Activated T-helper 1 cell treated with anti-CD3 and anti-CD28 coated beads, Interleukin-12 subunit alpha, Interleukin-12 subunit beta, Interleukin-2, Interleukin-4 antibody, amounts not matched to agents 30 ng/mL and 10 ng/mL and 1 ng/mL, durations not matched to agents 14 hours and 24 hours and 36 hours (primary cell): ENCODE data around the gene PTGR3. TPM values are rescaled to one million over a fixed set of nuclear protein-coding genes. Genes with fewer than 3 reads are reported as not detected.

Experiments
- DNase-seq: peaks from one replicate; pipeline ENCODE4 v3.0.0; 2021; ENCODE audit warnings: low spot score
- H3K27ac Mint-ChIP-seq: one replicate; pipeline ENCODE4 v1.8.0; 2021; ENCODE audit warnings: mild to moderate bottlenecking, mixed read lengths
- H3K27me3 Mint-ChIP-seq: one replicate; pipeline ENCODE4 v1.8.0; 2022; ENCODE audit warnings: mild to moderate bottlenecking, moderate library complexity, mixed read lengths; ENCODE audit not compliant: insufficient read depth
- H3K36me3 Mint-ChIP-seq: one replicate; pipeline ENCODE4 v1.8.0; 2021; ENCODE audit warnings: low read depth, mixed read lengths
- H3K4me1 Mint-ChIP-seq: one replicate; pipeline ENCODE4 v1.8.0; 2021; ENCODE audit warnings: low read depth, mixed read lengths
- H3K4me3 Mint-ChIP-seq: one replicate; pipeline ENCODE4 v1.8.0; 2021; ENCODE audit warnings: mild to moderate bottlenecking, moderate library complexity, mixed read lengths
- H3K9me3 Mint-ChIP-seq: one replicate; pipeline ENCODE4 v1.8.0; 2021; ENCODE audit warnings: mixed read lengths
- intact Hi-C: fragments of 100-400 bp; cut with micrococcal nuclease; formaldehyde crosslinking; loops from one replicate; pipeline ENCODE4 v1.15.1; 2024
- total RNA-seq: library from RNA; stranded (reverse); gene quantifications from 2 replicates; pipeline ENCODE4 v1.2.3, GENCODE V29; 2022

Gene PTGR3
- total RNA-seq, 1 donor from 2014 or later: 19.1 TPM

- H3K36me3 Mint-ChIP-seq: no peaks in the 10 kb centered on the region
- no peak for DNase-seq
- H3K27me3 Mint-ChIP-seq: peaks cover 7% of the 10 kb centered on the region
- H3K27ac Mint-ChIP-seq: no peak overlapping the region
- no peak overlapping the region for H3K4me3 Mint-ChIP-seq
- intact Hi-C loops: no loop called here
- no peaks in the 10 kb centered on the region for H3K4me1 Mint-ChIP-seq
- H3K9me3 Mint-ChIP-seq: peaks cover 7% of the 10 kb centered on the region
Observed at GRCh38 chr18:75183524-75183923, 25.4 kb downstream of the PTGR3 start.

DNA sequence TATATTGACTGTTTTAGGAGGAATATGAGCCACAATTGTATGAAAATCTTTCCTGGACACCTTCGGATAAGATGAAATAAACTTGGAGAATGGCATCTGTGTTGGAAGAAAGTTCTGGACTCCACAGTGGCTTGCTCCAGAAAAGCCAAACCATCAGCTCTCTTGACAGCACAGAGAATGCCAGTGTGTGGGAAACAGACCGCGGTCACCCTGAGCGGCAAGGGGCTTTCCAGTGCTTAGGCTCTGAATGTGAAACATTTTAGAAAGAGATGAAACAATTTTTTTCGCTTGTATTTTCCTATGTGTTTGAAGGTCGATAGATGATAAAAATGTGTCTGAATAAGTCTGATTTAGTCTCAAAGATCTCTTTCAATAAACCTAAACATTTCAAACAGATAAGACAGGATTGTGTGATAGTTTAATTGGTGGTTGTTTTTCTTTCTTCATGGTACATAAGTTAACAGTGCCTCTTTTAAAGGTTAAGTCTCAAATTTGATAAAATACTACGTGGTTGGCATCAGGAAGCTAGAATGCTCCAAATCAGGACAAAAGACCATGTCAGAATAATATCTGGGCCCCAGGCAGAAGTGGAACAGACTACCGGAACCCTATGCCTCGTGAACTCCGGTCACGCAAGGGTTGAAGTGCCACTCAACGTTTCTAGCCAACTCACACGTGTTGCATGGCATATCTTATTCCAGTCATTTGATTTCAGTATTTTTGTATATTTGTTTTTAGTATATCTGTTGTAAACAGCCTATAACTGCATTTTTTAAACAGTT, 28.9 kb downstream of the PTGR3 start:
- H3K36me3 Mint-ChIP-seq: no peaks in the 10 kb centered on the region
- H3K4me1 Mint-ChIP-seq: no peaks in the 10 kb centered on the region
- H3K4me3 Mint-ChIP-seq: no peak overlapping the region
- no peak for DNase-seq
- H3K27ac Mint-ChIP-seq: no peak overlapping the region
- no peaks in the 10 kb centered on the region for H3K9me3 Mint-ChIP-seq
- peaks cover 6% of the 10 kb centered on the region for H3K27me3 Mint-ChIP-seq
- intact Hi-C loops: no loop called here

DNA sequence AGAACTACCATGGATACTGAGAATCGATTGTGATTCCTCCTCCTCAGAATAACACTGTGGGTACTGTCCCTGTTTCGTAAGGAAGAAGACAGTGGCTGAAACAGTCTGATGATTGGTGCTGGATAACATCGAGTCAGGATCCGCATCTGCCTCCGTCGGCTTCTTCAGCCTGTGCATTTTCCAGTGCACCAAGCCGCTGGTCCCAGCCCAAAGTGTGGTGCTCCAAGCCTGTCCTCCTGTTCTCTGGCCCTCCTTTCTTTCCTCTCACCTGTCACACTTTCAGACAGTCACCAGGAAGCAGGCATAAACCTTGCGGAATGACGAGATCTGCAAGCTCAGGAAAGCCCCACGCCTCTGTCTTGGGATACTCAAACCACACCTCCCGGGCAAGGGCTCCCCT, 30.6 kb downstream of the PTGR3 start:
- peaks cover 6% of the 10 kb centered on the region for H3K27me3 Mint-ChIP-seq

DNA sequence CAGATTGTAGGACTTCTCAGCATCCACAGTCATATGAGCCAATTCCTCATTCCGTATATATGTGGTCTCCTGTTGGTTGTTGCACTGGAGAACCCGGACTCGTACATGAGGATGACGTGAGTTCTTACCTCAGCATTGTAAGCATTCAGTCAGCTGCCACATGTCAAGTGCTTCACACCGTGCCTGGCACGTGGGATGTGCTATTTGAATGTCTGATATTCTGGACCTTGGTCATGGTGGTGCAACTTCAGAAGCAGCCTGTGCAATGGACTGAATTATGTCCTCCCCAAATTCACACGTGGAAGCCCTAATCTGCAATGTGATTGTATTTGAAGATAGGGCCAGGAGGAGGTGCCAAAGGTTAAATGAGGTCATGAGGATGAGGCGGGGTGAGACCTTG, 32.1 kb downstream of the PTGR3 start:
- H3K4me3 Mint-ChIP-seq: no peak overlapping the region

More for the DNA sequence above, 30.6 kb downstream of the PTGR3 start:
- Mint-ChIP-seq H3K27ac (no peak overlapping the region), H3K4me3 (no peak overlapping the region), H3K9me3 (no peaks in the 10 kb centered on the region), H3K36me3 (no peaks in the 10 kb centered on the region), H3K4me1 (no peaks in the 10 kb centered on the region)
- DNase-seq: no peak
- intact Hi-C loops: no loop called here

DNA sequence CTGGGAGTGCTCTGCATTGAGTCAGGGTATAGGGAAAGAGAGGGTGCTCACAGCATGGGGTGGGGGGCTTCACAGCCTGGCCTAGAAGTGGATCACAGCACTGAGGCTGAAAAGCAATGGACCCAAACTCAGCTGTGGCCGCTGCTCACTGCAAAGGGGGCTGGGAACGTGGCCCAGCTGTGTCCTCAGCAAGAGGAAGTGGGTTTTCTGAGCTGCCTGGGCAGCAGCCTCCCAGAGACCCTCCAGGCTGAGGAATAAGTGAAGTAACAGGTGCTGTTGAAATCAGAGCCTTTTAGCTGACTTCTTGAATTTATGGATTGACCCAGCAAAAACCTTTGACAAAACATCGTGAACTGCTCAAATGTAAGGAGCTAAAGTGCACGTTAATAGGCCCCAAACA, 35.2 kb downstream of the PTGR3 start:
- H3K4me1 Mint-ChIP-seq: no peaks in the 10 kb centered on the region
- peaks cover 8% of the 10 kb centered on the region for H3K27me3 Mint-ChIP-seq
- H3K27ac Mint-ChIP-seq: no peak overlapping the region
- no peaks in the 10 kb centered on the region for H3K36me3 Mint-ChIP-seq
- intact Hi-C loops: no loop called here
- no peaks in the 10 kb centered on the region for H3K9me3 Mint-ChIP-seq
- DNase-seq: no peak
- no peak overlapping the region for H3K4me3 Mint-ChIP-seq

More for the DNA sequence above, 32.1 kb downstream of the PTGR3 start:
- no peaks in the 10 kb centered on the region for H3K4me1 Mint-ChIP-seq
- no peak overlapping the region for H3K27ac Mint-ChIP-seq
- H3K36me3 Mint-ChIP-seq: no peaks in the 10 kb centered on the region
- DNase-seq: no peak
- intact Hi-C loops: no loop called here
- no peaks in the 10 kb centered on the region for H3K9me3 Mint-ChIP-seq
- peaks cover 12% of the 10 kb centered on the region for H3K27me3 Mint-ChIP-seq

GRCh38 chr18:75173125-75173432, 35.9 kb downstream of the PTGR3 start:
- Mint-ChIP-seq H3K4me3 (no peak overlapping the region), H3K4me1 (no peaks in the 10 kb centered on the region), H3K27me3 (peaks cover 8% of the 10 kb centered on the region), H3K9me3 (no peaks in the 10 kb centered on the region), H3K36me3 (no peaks in the 10 kb centered on the region), H3K27ac (no peak overlapping the region)
- intact Hi-C loops: no loop called here
- DNase-seq: no peak

DNA sequence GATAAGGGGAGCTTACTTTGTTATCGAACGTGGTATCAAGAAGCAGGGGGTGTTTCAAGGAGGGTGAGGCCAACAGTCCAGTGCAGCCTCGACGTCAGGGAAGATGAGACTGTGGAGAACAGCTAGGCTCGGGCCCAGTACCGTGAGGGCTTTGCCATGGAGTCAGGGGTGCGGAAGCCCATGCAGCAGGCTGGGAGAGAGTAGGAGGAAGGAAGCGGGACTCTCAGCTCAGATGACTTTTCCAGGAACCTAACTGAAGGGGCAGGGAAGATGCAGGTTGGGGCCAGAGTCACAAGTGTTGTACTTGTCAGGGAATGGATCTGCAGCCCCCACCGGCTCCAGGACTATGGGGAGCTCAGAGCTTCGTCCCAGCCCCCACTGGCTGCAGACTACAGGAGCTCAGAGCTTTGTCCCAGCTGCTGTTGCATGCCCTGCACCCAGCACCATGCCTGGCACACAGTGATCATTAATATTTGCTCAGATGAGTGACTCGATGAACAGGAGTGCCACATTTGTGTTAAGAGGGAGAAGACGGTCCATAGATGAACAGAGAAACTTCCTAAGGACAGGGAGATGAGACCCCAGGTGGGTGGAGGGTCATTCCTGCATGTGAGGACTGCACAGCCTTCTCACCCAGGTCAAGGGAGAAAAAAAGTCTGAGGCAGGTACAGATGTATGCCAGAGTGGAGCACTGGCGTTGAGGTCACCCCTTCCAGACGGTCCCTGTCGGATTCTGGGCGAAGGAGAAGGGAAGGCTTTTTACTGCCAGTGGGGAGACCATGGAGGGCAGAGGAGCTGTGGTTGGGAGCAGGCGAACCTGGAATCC, 36.4 kb downstream of the PTGR3 start:
- no peak for DNase-seq
- Mint-ChIP-seq H3K36me3 (no peaks in the 10 kb centered on the region), H3K4me1 (no peaks in the 10 kb centered on the region), H3K27me3 (peaks cover 8% of the 10 kb centered on the region), H3K9me3 (no peaks in the 10 kb centered on the region), H3K4me3 (no peak overlapping the region), H3K27ac (no peak overlapping the region)
- intact Hi-C loops: no loop called here

DNA sequence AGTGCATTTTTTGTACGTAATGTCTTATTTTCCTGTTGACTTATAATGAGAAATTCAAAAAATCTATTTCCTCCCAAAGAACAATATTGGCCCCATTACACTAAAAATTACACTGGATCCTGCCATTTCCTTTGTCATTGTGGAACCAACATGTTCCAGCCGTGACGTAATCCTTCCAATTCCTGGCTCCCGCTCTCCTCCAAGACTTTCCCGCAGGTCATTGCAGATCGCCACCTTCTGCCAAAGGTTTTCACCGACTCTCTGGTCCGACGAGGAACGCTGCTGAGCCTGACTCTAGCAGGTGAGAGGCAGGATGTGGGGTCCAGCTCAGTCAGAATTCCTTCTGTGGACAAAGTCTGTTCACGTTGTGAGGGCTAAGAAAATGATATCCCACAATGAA, 38.0 kb downstream of the PTGR3 start:
- H3K9me3 Mint-ChIP-seq: no peaks in the 10 kb centered on the region
- no peaks in the 10 kb centered on the region for H3K4me1 Mint-ChIP-seq
- intact Hi-C loops: no loop called here
- DNase-seq: no peak
- H3K27me3 Mint-ChIP-seq: peaks cover 10% of the 10 kb centered on the region
- H3K36me3 Mint-ChIP-seq: no peaks in the 10 kb centered on the region
- H3K27ac Mint-ChIP-seq: no peak overlapping the region
- no peak overlapping the region for H3K4me3 Mint-ChIP-seq

DNA sequence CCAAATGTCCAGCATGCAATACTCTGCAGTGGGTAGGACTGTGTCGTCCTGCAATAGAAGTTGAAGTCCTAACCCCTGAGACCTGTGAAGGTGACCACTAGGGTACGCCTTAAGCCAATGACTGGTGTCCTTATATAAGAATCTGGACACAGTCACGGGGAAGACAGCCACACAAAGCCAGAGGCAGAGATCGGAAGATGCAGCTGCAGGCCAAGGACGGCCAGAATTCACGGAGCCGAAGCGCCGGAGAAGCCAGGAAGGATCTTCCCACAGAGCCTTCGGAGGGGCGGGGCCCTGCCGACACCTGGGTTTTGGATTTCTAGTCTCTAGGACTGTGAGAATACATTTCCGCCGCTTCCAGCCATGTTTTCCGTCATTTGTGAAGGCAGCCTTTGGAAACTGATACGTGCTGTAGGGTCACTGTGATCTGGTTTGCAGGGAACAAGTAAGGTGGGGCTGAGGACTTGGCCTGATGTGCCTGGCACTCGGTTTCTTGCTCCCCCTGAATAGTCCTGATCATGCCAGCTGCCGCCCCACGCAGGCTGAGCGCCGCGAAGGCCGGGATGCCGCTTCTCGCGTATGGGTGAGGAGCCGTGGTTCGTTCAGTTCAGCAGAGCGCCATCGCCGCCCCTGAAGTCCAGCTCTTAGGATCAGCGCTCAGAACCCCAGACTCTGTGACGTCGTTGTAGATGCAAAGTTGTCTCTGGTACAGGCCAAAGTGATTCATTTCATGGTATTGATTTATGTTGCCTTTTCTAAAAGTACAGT, 38.7 kb downstream of the PTGR3 start:
- Mint-ChIP-seq H3K27me3 (peaks cover 10% of the 10 kb centered on the region), H3K9me3 (no peaks in the 10 kb centered on the region), H3K36me3 (no peaks in the 10 kb centered on the region), H3K4me3 (no peak overlapping the region), H3K4me1 (no peaks in the 10 kb centered on the region), H3K27ac (no peak overlapping the region)
- intact Hi-C loops: no loop called here
- DNase-seq: no peak

DNA sequence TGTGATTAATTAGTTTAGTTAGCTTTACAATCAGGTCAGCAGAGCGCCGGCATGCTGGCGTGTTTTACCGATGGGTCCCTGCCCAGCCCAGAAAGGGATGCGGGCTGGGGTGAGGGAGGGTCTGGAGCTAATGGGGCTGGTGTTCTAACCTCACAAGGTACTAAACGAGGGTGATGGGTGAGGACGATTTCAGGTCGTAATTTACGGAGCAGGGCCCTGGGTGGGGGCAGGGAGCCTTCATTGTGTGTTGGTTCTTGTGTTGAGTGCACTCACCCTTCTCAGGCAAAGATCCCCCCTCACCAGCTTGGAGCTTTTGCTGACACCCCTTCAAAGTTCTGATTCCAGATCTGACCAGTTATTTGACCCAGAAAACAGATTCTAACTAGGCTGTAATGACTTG, 39.5 kb downstream of the PTGR3 start:
- Mint-ChIP-seq H3K4me1 (no peaks in the 10 kb centered on the region), H3K27me3 (peaks cover 10% of the 10 kb centered on the region), H3K9me3 (no peaks in the 10 kb centered on the region), H3K27ac (no peak overlapping the region), H3K4me3 (no peak overlapping the region), H3K36me3 (no peaks in the 10 kb centered on the region)
- intact Hi-C loops: loop anchor here (10.0 kb wide), 1 partner anchor 305 kb away; no protein-coding TSS in a partner anchor
- no peak for DNase-seq

DNA sequence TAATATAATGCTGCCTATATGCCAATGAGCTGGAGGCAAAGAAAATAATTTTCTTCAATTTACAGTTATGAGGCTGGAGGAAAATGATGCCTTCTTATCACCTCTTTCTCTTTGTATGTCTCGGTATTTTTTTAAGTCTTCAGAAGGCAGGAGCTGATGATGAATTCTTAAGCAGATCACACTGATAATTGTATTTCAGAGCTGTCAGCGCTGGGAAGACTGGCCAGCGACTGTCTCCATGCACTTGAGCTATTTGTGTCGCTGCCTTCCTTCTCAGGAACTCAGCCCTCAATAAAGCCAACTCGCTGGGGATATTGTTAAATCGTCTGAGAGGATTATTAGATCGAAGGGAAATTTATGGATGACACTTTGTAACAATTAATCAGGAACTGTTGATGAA, 40.3 kb downstream of the PTGR3 start:
- Mint-ChIP-seq H3K36me3 (no peaks in the 10 kb centered on the region), H3K4me1 (no peaks in the 10 kb centered on the region), H3K27me3 (peaks cover 12% of the 10 kb centered on the region), H3K9me3 (no peaks in the 10 kb centered on the region), H3K4me3 (no peak overlapping the region), H3K27ac (no peak overlapping the region)
- no peak for DNase-seq
- intact Hi-C loops: loop anchor here (10.0 kb wide), 1 partner anchor 306 kb away; no protein-coding TSS in a partner anchor

- Mint-ChIP-seq H3K9me3 (no peaks in the 10 kb centered on the region), H3K36me3 (no peaks in the 10 kb centered on the region), H3K27ac (no peak overlapping the region), H3K27me3 (peaks cover 7% of the 10 kb centered on the region), H3K4me1 (no peaks in the 10 kb centered on the region), H3K4me3 (no peak overlapping the region)
- no peak for DNase-seq
- intact Hi-C loops: loop anchor here (10.0 kb wide), 1 partner anchor 307 kb away; no protein-coding TSS in a partner anchor
Observed at GRCh38 chr18:75167759-75168618, 41.0 kb downstream of the PTGR3 start.
